ENCODE data around the gene PAM.

DNA sequence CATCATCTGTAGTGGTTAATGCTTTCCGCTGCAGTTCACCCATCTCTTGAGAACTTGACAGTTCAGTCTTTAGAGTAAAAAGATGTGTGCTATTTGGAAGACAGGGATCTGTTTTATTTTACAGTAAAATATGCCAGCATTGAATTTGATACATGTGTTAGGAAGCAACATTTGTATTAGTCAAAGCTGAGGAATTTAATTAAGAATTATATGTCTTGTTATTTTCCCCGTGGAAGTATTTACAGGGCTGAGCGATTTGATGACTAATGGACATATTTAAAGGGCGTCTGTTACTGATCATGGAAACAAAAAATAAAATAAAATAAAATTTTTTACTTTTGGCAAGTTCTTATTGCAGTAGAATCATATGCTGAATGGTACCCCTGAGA is 101.3 kb downstream of the PAM start:
- TF ChIP-seq, protein P1, sequence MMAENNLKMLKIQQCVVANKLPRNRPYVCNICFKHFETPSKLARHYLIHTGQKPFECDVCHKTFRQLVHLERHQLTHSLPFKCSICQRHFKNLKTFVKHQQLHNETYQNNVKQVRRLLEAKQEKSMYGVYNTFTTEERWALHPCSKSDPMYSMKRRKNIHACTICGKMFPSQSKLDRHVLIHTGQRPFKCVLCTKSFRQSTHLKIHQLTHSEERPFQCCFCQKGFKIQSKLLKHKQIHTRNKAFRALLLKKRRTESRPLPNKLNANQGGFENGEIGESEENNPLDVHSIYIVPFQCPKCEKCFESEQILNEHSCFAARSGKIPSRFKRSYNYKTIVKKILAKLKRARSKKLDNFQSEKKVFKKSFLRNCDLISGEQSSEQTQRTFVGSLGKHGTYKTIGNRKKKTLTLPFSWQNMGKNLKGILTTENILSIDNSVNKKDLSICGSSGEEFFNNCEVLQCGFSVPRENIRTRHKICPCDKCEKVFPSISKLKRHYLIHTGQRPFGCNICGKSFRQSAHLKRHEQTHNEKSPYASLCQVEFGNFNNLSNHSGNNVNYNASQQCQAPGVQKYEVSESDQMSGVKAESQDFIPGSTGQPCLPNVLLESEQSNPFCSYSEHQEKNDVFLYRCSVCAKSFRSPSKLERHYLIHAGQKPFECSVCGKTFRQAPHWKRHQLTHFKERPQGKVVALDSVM (CRISPR knock-in tag; IDR thresholded peaks at IDR 0.05), result no peak
- no peak for TF ChIP-seq ZNF256 (CRISPR knock-in tag; conservative IDR thresholded peaks at IDR 0.05)
